Keratinocyte (primary cell): ENCODE data around the gene NLRP8. TPM values are rescaled to one million over a fixed set of nuclear protein-coding genes. Genes with fewer than 3 reads are reported as not detected.

Source experiments
- DNase-seq: peaks from one replicate; pipeline ENCODE4 v3.0.0-alpha.2; 2011; ENCODE audit warnings: low read depth, missing footprints, low spot score
- FAIRE-seq: peaks from 2 replicates; lab custom pipeline; 2011; peaks lifted over from hg19 to GRCh38; lab: Jason Lieb, UNC
- H2AFZ ChIP-seq: 2 replicates; pipeline ENCODE4 v1.6.0; 2012; ENCODE audit warnings: low read length, control low read depth, inconsistent platforms; ENCODE audit not compliant: control insufficient read depth
- H3K27ac ChIP-seq: 2 replicates; pipeline ENCODE4 v1.5.1; 2011; ENCODE audit warnings: low read length; ENCODE audit not compliant: control insufficient read depth, insufficient read depth
- H3K27me3 ChIP-seq: 3 replicates; pipeline ENCODE4 v1.6.0; 2011; ENCODE audit warnings: low read length; ENCODE audit not compliant: control insufficient read depth, insufficient read depth; ENCODE audit errors: extremely low read depth
- H3K36me3 ChIP-seq, 2 experiments: 2 replicates in 1 of 2; 3 replicates in 1 of 2; pipeline ENCODE4 v1.5.1; 2011; ENCODE audit warnings: low read length in 2 of 2, mild to moderate bottlenecking in 1 of 2; ENCODE audit not compliant: control insufficient read depth in 2 of 2, insufficient read depth in 2 of 2; ENCODE audit errors: extremely low read depth in 1 of 2
- H3K4me1 ChIP-seq: 3 replicates; pipeline ENCODE4 v1.5.1; 2011; ENCODE audit warnings: low read length; ENCODE audit not compliant: control insufficient read depth, insufficient read depth; ENCODE audit errors: extremely low read depth
- H3K4me2 ChIP-seq: 3 replicates; pipeline ENCODE4 v1.6.0; 2011; ENCODE audit warnings: low read depth, low read length; ENCODE audit not compliant: control insufficient read depth, insufficient read depth; ENCODE audit errors: extremely low read depth
- H3K4me3 ChIP-seq, 3 experiments: fragments of 200-600 bp in 1 of 3; sonication (generic) in 1 of 3; 2 replicates in 2 of 3; 3 replicates in 1 of 3; pipeline ENCODE4 v1.5.1; 2011 to 2016; ENCODE audit warnings: low read length in 3 of 3, mild to moderate bottlenecking in 3 of 3, control low read depth in 2 of 3, inconsistent platforms in 1 of 3, low read depth in 1 of 3, mixed read lengths in 1 of 3, mixed run types in 1 of 3, moderate library complexity in 1 of 3; ENCODE audit not compliant: control insufficient read depth in 2 of 3, insufficient read depth in 2 of 3; ENCODE audit errors: extremely low read depth in 1 of 3
- H3K79me2 ChIP-seq: 2 replicates; pipeline ENCODE4 v1.6.0; 2012; ENCODE audit warnings: low read length; ENCODE audit not compliant: control insufficient read depth, insufficient read depth
- H3K9ac ChIP-seq: 3 replicates; pipeline ENCODE4 v1.6.0; 2011; ENCODE audit warnings: low read length; ENCODE audit not compliant: control insufficient read depth, insufficient read depth; ENCODE audit errors: extremely low read depth
- H3K9me1 ChIP-seq: 3 replicates; pipeline ENCODE4 v1.6.0; 2011; ENCODE audit warnings: low read length; ENCODE audit not compliant: control insufficient read depth, insufficient read depth; ENCODE audit errors: extremely low read depth
- H3K9me3 ChIP-seq: 2 replicates; pipeline ENCODE4 v1.5.1; 2012; ENCODE audit warnings: low read depth, low read length; ENCODE audit not compliant: control insufficient read depth
- H4K20me1 ChIP-seq: 3 replicates; pipeline ENCODE4 v1.6.0; 2011; ENCODE audit warnings: low read length; ENCODE audit not compliant: control insufficient read depth, insufficient read depth; ENCODE audit errors: extremely low read depth
- CTCF ChIP-seq, 3 experiments: IDR thresholded peaks in 1 of 3; conservative IDR thresholded peaks in 1 of 3; optimal IDR thresholded peaks in 1 of 3; 2 replicates in 2 of 3; 3 replicates in 1 of 3; pipeline versions ENCODE3 to v1.5.1; 2011; ENCODE audit warnings: low read length in 3 of 3, mild to moderate bottlenecking in 3 of 3, moderate library complexity in 2 of 3, control low read depth in 1 of 3, inconsistent platforms in 1 of 3; ENCODE audit not compliant: insufficient read depth in 2 of 3; ENCODE audit errors: extremely low read depth in 1 of 3
- EZH2 ChIP-seq: IDR thresholded peaks from one replicate; pipeline ENCODE4 v1.6.1; 2012; ENCODE audit warnings: inconsistent platforms, mild to moderate bottlenecking, low read length, moderate library complexity
- dilution Hi-C: fragments of 300-500 bp; cut with MboI; formaldehyde crosslinking; loops from one replicate; pipeline ENCODE4 v1.7.0; 2020; ENCODE audit warnings: low sequenced_read_pairs; ENCODE audit not compliant: extremely low pct_ligation_motif_present
- polyA plus RNA-seq, 5 experiments: library from polyadenylated mRNA; depleted of rRNA in 3 of 5; stranded (reverse) in 3 of 5; stranded (forward) in 1 of 5; unstranded in 1 of 5; fragments of >200 nt; gene quantifications; 1 replicate in 1 of 5; 2 replicates in 3 of 5; 3 replicates in 1 of 5; pipeline versions ENCODE4 v1.2.1 to v1.2.3, GENCODE V29; 2011 to 2012; ENCODE audit warnings: missing spikeins in 2 of 5, low read depth in 1 of 5, low replicate concordance in 1 of 5

Gene NLRP8
- polyA plus RNA-seq, 1 donor (not counting 4 experiments of a cell fraction or from before 2014, with no cell fraction given), result not detected

GRCh38 chr19:55958356-55958755, 10.7 kb downstream of the NLRP8 start:
- Histone ChIP-seq H3K27me3 (no peaks in the 10 kb centered on the region), H4K20me1 (no peaks in the 10 kb centered on the region), H3K4me1 (no peaks in the 10 kb centered on the region), H3K27ac (no peak overlapping the region), H3K79me2 (no peaks in the 10 kb centered on the region), H3K9ac (no peak overlapping the region), H2AFZ (no peak overlapping the region), H3K4me3 (no peak overlapping the region), H3K9me3 (peaks cover 10% of the 10 kb centered on the region), H3K9me1 (no peaks in the 10 kb centered on the region), H3K36me3 (no peaks in the 10 kb centered on the region), H3K4me2 (no peak overlapping the region)
- dilution Hi-C loops, result no loop called here
- FAIRE-seq, result no peak
- DNase-seq, result no peak
- no peak for TF ChIP-seq CTCF (optimal IDR thresholded peaks at IDR 0.05 in 1 of 3, IDR thresholded peaks at IDR 0.05 in 1 of 3, conservative IDR thresholded peaks at IDR 0.05 in 1 of 3; ENCODE audit: extremely low read depth in 1 of 3, insufficient read depth in 2 of 3, low read length in 3 of 3)
- no peak for TF ChIP-seq EZH2

- TF ChIP-seq EZH2 (no peak), CTCF (optimal IDR thresholded peaks at IDR 0.05 in 1 of 3, IDR thresholded peaks at IDR 0.05 in 1 of 3, conservative IDR thresholded peaks at IDR 0.05 in 1 of 3; ENCODE audit: extremely low read depth in 1 of 3, insufficient read depth in 2 of 3, low read length in 3 of 3) (no peak)
- Histone ChIP-seq H3K27ac (no peak overlapping the region), H3K4me3 (no peak overlapping the region), H3K9me1 (no peaks in the 10 kb centered on the region), H3K27me3 (no peaks in the 10 kb centered on the region), H3K9ac (no peak overlapping the region), H4K20me1 (no peaks in the 10 kb centered on the region), H3K36me3 (no peaks in the 10 kb centered on the region), H3K4me2 (no peak overlapping the region), H3K9me3 (peaks cover 7% of the 10 kb centered on the region), H2AFZ (no peak overlapping the region), H3K4me1 (no peaks in the 10 kb centered on the region), H3K79me2 (no peaks in the 10 kb centered on the region)
- DNase-seq (no peak), FAIRE-seq (no peak)
- dilution Hi-C loops, result no loop called here
Measured at GRCh38 chr19:55959996-55960675, 12.5 kb downstream of the NLRP8 start.
